ENCODE measurements around the gene ZSWIM9. TPM values are rescaled to one million over a fixed set of nuclear protein-coding genes. Genes with fewer than 3 reads are reported as not detected.

Gene ZSWIM9
- polyA plus RNA-seq, 1 of the 3 experiments (the other 2 are of a cell fraction): 2.2 TPM

DNA sequence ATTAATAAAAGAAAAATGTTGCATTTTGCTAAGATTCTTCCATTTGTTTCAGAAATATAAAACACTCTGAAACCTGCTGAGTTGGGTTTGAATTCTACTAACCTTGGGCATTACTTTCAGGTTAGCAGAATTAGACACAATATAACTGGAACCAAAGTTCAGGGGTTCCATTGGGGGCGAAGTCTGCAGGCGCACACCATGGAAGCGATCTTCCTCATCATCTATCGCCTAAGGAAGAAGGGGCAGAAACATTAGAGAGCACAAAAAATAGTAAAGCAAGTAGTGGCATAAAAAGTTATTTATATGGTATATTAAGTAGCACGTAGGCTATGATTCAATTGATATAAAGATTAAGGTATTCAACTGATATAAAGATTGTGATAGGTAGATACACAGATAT is 51.1 kb downstream of the ZSWIM9 start:
- DNase-seq: no peak
- CTCF ChIA-PET: no interaction called here
- WGBS (ENCODE audit: low lambda C conversion rate): 96% methylated on average over 5 of the region's 5 CpGs

More for the DNA sequence above, 51.1 kb downstream of the ZSWIM9 start:
- Histone ChIP-seq H3K79me2 (ENCODE audit: insufficient read depth) (no peaks in the 10 kb centered on the region), H3K4me1 (ENCODE audit: control insufficient read depth in 1 of 2, insufficient read depth in 2 of 2, low read depth in 1 of 2, low read length in 1 of 2) (no peaks in the 10 kb centered on the region; a peak in 1 of 4 replicates), H3K27me3 (ENCODE audit: insufficient read depth) (no peaks in the 10 kb centered on the region), H3K9ac (no peak overlapping the region), H4K20me1 (ENCODE audit: insufficient read depth) (no peaks in the 10 kb centered on the region), H3F3A (replicated peaks; ENCODE audit: insufficient read depth) (peaks cover 4% of the 10 kb centered on the region), H3K4me2 (no peak overlapping the region), H2AFZ (ENCODE audit: low read depth) (no peak overlapping the region), H3K9me3 (no peaks in the 10 kb centered on the region), H3K4me3 (ENCODE audit: low read depth in 2 of 2, low read length in 1 of 2) (no peak overlapping the region), H3K27ac (ENCODE audit: low read depth in 2 of 2, low read length in 1 of 2) (no peak overlapping the region), H3K36me3 (replicated peaks in 1 of 2; ENCODE audit: control insufficient read depth in 1 of 2, insufficient read depth in 2 of 2, low read length in 1 of 2) (peaks cover 0 to 6% of the 10 kb centered on the region in 2 experiments), H3K9me2 (no peaks in the 10 kb centered on the region)
- TF ChIP-seq RFX5 (IDR thresholded peaks at IDR 0.05; ENCODE audit: low read length) (no peak), GATA2 (CRISPR knock-in tag; IDR thresholded peaks at IDR 0.05) (no peak), POLR2AphosphoS5 (IDR thresholded peaks at IDR 0.05; ENCODE audit: low read depth, low read length) (no peak), MEF2A (IDR thresholded peaks at IDR 0.05; ENCODE audit: borderline replicate concordance, low read depth) (no peak), NFIC (IDR thresholded peaks at IDR 0.05; ENCODE audit: borderline replicate concordance) (no peak), FOSL2 (IDR thresholded peaks at IDR 0.05; ENCODE audit: borderline replicate concordance, low read depth) (no peak), SIN3A (IDR thresholded peaks at IDR 0.05; ENCODE audit: borderline replicate concordance, low read depth, low read length) (no peak), TCF12 (IDR thresholded peaks at IDR 0.05) (no peak), TEAD4 (IDR thresholded peaks at IDR 0.05; ENCODE audit: borderline replicate concordance, insufficient read depth) (no peak), MXI1 (IDR thresholded peaks at IDR 0.05; ENCODE audit: low read depth, low read length) (no peak), RCOR1 (IDR thresholded peaks at IDR 0.05; ENCODE audit: low read length) (no peak), EP300 (IDR thresholded peaks at IDR 0.05; ENCODE audit: borderline replicate concordance in 1 of 2, low read depth in 1 of 2, low read length in 1 of 2) (no peak), FOXM1 (IDR thresholded peaks at IDR 0.05; ENCODE audit: low read depth) (no peak), SMC3 (IDR thresholded peaks at IDR 0.05; ENCODE audit: low read depth, low read length) (no peak), TAF1 (IDR thresholded peaks at IDR 0.05; ENCODE audit: borderline replicate concordance, low read depth, low read length) (no peak)
- TF ChIP-seq, protein P1, sequence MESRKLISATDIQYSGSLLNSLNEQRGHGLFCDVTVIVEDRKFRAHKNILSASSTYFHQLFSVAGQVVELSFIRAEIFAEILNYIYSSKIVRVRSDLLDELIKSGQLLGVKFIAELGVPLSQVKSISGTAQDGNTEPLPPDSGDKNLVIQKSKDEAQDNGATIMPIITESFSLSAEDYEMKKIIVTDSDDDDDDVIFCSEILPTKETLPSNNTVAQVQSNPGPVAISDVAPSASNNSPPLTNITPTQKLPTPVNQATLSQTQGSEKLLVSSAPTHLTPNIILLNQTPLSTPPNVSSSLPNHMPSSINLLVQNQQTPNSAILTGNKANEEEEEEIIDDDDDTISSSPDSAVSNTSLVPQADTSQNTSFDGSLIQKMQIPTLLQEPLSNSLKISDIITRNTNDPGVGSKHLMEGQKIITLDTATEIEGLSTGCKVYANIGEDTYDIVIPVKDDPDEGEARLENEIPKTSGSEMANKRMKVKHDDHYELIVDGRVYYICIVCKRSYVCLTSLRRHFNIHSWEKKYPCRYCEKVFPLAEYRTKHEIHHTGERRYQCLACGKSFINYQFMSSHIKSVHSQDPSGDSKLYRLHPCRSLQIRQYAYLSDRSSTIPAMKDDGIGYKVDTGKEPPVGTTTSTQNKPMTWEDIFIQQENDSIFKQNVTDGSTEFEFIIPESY (IDR thresholded peaks at IDR 0.05; ENCODE audit: borderline replicate concordance, low read depth): no peak
- TF ChIP-seq, protein P2, sequence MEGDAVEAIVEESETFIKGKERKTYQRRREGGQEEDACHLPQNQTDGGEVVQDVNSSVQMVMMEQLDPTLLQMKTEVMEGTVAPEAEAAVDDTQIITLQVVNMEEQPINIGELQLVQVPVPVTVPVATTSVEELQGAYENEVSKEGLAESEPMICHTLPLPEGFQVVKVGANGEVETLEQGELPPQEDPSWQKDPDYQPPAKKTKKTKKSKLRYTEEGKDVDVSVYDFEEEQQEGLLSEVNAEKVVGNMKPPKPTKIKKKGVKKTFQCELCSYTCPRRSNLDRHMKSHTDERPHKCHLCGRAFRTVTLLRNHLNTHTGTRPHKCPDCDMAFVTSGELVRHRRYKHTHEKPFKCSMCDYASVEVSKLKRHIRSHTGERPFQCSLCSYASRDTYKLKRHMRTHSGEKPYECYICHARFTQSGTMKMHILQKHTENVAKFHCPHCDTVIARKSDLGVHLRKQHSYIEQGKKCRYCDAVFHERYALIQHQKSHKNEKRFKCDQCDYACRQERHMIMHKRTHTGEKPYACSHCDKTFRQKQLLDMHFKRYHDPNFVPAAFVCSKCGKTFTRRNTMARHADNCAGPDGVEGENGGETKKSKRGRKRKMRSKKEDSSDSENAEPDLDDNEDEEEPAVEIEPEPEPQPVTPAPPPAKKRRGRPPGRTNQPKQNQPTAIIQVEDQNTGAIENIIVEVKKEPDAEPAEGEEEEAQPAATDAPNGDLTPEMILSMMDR (IDR thresholded peaks at IDR 0.05): no peak
- TF ChIP-seq, protein P3, sequence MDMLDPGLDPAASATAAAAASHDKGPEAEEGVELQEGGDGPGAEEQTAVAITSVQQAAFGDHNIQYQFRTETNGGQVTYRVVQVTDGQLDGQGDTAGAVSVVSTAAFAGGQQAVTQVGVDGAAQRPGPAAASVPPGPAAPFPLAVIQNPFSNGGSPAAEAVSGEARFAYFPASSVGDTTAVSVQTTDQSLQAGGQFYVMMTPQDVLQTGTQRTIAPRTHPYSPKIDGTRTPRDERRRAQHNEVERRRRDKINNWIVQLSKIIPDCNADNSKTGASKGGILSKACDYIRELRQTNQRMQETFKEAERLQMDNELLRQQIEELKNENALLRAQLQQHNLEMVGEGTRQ (IDR thresholded peaks at IDR 0.05; ENCODE audit: borderline replicate concordance, low read depth, low read length): no peak
- TF ChIP-seq, protein P4, sequence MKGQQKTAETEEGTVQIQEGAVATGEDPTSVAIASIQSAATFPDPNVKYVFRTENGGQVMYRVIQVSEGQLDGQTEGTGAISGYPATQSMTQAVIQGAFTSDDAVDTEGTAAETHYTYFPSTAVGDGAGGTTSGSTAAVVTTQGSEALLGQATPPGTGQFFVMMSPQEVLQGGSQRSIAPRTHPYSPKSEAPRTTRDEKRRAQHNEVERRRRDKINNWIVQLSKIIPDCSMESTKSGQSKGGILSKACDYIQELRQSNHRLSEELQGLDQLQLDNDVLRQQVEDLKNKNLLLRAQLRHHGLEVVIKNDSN (IDR thresholded peaks at IDR 0.05; ENCODE audit: borderline replicate concordance, low read depth): no peak
- TF ChIP-seq, protein P5, sequence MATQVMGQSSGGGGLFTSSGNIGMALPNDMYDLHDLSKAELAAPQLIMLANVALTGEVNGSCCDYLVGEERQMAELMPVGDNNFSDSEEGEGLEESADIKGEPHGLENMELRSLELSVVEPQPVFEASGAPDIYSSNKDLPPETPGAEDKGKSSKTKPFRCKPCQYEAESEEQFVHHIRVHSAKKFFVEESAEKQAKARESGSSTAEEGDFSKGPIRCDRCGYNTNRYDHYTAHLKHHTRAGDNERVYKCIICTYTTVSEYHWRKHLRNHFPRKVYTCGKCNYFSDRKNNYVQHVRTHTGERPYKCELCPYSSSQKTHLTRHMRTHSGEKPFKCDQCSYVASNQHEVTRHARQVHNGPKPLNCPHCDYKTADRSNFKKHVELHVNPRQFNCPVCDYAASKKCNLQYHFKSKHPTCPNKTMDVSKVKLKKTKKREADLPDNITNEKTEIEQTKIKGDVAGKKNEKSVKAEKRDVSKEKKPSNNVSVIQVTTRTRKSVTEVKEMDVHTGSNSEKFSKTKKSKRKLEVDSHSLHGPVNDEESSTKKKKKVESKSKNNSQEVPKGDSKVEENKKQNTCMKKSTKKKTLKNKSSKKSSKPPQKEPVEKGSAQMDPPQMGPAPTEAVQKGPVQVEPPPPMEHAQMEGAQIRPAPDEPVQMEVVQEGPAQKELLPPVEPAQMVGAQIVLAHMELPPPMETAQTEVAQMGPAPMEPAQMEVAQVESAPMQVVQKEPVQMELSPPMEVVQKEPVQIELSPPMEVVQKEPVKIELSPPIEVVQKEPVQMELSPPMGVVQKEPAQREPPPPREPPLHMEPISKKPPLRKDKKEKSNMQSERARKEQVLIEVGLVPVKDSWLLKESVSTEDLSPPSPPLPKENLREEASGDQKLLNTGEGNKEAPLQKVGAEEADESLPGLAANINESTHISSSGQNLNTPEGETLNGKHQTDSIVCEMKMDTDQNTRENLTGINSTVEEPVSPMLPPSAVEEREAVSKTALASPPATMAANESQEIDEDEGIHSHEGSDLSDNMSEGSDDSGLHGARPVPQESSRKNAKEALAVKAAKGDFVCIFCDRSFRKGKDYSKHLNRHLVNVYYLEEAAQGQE (IDR thresholded peaks at IDR 0.05; ENCODE audit: low read depth, low read length): no peak
- POLR2A ChIA-PET: no interaction called here

Data from SK-N-SH (cell line).